DOHH2 (cell line): ENCODE measurements around the gene UQCRQ.

Experiments used
- EZH2phosphoT487 ChIP-seq: fragments of 200-600 bp; sonication (generic); IDR thresholded peaks from 2 replicates; pipeline ENCODE4 v1.6.1; 2017; ENCODE audit warnings: borderline replicate concordance, mild to moderate bottlenecking, antibody characterized with exemption, low read length, moderate library complexity, mixed read lengths
- TF ChIP-seq, protein P1 (sequence below): fragments of 200-600 bp; sonication (generic); IDR thresholded peaks from one replicate; pipeline ENCODE4 v1.5.1; 2014; ENCODE audit warnings: antibody characterized with exemption, mild to moderate bottlenecking, low read depth, low read length; ENCODE audit not compliant: poor library complexity, severe bottlenecking

DNA sequence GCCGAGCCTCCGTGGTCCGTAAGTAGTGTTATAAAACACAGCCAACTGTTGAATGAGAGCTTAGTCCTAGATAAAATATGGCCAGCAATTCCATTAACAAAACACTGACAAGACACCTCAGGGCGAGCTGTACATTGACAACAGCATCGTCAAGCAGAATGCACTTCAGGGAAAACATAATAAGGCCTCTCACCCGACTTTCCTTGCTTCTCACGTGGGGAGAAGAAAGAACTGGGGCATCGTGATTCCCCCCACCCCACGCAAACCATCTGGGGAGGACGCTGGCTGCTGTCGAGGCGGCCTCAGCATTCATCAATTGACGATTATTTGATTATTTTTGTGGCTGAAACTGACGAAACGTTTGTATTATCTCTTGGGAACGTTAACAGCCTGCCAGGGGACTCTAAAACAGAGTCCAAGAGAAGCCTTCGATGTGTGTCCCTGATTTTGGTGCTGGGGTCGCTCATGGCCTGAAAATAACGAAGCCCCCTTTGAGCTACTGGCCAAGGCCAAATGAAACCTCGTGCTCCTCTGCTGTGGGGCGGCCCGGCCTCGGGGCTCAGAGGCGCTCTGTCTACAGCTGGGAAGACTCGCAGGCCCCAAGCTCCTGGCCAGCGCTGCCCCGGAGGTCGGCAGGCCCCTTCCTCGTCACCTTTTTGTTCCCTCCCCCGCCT, 637 bp upstream of the UQCRQ start:
- TF ChIP-seq EZH2phosphoT487: no peak
- TF ChIP-seq, protein P1, sequence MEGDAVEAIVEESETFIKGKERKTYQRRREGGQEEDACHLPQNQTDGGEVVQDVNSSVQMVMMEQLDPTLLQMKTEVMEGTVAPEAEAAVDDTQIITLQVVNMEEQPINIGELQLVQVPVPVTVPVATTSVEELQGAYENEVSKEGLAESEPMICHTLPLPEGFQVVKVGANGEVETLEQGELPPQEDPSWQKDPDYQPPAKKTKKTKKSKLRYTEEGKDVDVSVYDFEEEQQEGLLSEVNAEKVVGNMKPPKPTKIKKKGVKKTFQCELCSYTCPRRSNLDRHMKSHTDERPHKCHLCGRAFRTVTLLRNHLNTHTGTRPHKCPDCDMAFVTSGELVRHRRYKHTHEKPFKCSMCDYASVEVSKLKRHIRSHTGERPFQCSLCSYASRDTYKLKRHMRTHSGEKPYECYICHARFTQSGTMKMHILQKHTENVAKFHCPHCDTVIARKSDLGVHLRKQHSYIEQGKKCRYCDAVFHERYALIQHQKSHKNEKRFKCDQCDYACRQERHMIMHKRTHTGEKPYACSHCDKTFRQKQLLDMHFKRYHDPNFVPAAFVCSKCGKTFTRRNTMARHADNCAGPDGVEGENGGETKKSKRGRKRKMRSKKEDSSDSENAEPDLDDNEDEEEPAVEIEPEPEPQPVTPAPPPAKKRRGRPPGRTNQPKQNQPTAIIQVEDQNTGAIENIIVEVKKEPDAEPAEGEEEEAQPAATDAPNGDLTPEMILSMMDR: no peak
